T-helper 17 cell (primary cell): ENCODE results near the gene PNMT. TPM values are rescaled to one million over a fixed set of nuclear protein-coding genes. Genes with fewer than 3 reads are reported as not detected.

ENCODE experiments used
- ATAC-seq: fragments of 150-1000 bp; cut with Tn5 transposase; 2 replicates; pipeline ENCODE4 v1.10.0; 2021; ENCODE audit warnings: mild to moderate bottlenecking, moderate library complexity
- DNase-seq, 3 donors: peaks; one replicate each; pipeline versions ENCODE4 v3.0.0 to v3.0.0-alpha.2; 2020 to 2021
- H3K9me3 ChIP-seq: one replicate; pipeline ENCODE4 v1.7.0; 2013; ENCODE audit warnings: low read length, mild to moderate bottlenecking; ENCODE audit not compliant: control insufficient read depth, poor library complexity, severe bottlenecking
- H3K27ac Mint-ChIP-seq: one replicate; pipeline ENCODE4 v1.8.0; 2022; ENCODE audit warnings: mild to moderate bottlenecking, moderate library complexity, mixed read lengths
- H3K27me3 Mint-ChIP-seq: one replicate; pipeline ENCODE4 v1.8.0; 2022; ENCODE audit warnings: mixed read lengths
- H3K36me3 Mint-ChIP-seq: one replicate; pipeline ENCODE4 v1.8.0; 2022; ENCODE audit warnings: low read depth, mixed read lengths
- H3K4me1 Mint-ChIP-seq: one replicate; pipeline ENCODE4 v1.8.0; 2022; ENCODE audit warnings: mild to moderate bottlenecking, mixed read lengths
- H3K4me3 Mint-ChIP-seq: one replicate; pipeline ENCODE4 v1.8.0; 2022; ENCODE audit warnings: mild to moderate bottlenecking, moderate library complexity, mixed read lengths
- total RNA-seq, 4 donors: library from RNA in 2 of 4; stranded (reverse) in 2 of 4; gene quantifications; one replicate each; pipeline ENCODE4 v1.2.3 and lab custom pipeline; 2022 to 2026

Gene PNMT
- total RNA-seq, 2 donors from 2014 or later = not detected

DNA sequence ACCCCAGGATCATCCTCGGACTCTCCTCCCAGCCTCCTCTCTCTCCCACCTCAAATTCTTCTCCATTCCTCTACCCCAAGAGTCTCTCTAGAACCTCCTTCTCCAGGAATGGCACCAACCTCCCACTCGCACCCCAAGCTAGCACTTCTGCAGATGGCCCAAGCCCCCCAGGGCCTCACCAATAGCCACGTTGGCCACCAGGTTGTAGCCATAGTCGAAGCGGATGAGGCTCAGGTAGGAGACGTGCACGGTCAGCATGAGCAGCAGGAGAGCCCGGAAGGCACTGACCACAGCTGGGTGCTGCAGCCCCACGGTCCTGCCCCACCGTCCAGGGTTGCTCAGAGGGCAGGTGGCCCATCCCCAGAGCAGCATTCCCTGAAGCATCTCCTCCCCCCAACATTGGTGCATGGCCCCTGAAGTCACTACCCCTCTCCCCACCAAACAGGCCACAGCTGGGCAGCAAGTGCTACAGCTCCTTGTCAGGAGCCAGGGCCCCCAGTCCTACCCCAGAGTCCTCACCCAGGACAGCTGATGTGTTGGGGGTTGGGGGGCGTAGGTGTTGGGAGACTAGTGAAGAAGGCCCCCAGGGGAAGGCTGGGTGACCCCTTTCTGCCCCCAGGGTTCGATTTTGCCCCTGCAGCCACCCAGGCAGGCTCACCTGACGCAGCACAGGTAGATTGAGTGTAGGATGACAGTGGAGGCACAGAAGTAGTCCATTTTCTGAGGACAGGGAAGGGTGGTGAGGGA is 5.3 kb downstream of the PNMT start:
- DNase-seq (no peak), ATAC-seq (no peak)
- Mint-ChIP-seq H3K4me1 (peaks cover 21% of the 10 kb centered on the region), H3K27me3 (peaks cover 11% of the 10 kb centered on the region), H3K36me3 (peaks cover 2% of the 10 kb centered on the region), H3K27ac (no peak overlapping the region), H3K4me3 (no peak overlapping the region)
- no peaks in the 10 kb centered on the region for H3K9me3 ChIP-seq

GRCh38 chr17:39674179-39674578 is 5.9 kb downstream of the PNMT start:
- peaks cover 21% of the 10 kb centered on the region for H3K4me1 Mint-ChIP-seq
- no peak overlapping the region for H3K27ac Mint-ChIP-seq
- no peak for DNase-seq
- H3K36me3 Mint-ChIP-seq = no peaks in the 10 kb centered on the region
- no peaks in the 10 kb centered on the region for H3K9me3 ChIP-seq
- no peak for ATAC-seq
- H3K4me3 Mint-ChIP-seq = no peak overlapping the region
- H3K27me3 Mint-ChIP-seq = peaks cover 8% of the 10 kb centered on the region

DNA sequence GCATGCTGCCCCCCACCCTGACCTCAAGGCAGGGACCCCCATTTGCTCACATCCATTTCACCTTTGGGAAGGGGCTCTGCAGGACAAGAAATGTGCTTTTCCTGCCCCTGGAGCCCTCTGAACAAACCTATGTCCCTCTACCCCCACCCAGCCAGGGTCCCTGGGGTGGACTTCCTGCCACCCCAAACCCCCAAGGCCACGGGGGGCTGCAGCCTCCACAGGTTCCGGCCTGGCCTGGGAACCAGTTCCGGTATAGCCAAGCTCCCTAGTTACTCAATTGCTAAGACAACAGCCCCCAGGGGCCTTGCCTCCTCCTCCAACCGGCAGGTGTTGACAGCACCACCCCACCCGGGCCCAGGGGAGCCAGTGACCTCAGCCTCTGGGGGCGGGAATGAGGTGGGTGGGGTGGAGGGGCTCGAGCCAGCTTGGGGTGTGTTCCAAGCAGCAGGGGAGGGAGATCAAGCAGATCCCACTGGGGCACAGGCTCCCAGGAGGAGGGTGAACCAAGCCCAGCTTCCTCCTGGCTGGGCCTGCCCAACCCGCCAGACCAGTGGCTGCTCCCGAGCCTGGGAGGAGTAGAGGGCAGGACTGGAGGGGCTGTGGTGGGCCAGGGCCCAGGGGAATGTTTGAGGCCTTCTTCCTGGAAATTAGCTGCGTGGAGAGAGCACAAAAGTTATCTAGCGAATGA is 6.6 kb downstream of the PNMT start:
- no peak for ATAC-seq
- no peak for DNase-seq
- Mint-ChIP-seq H3K4me3 (no peak overlapping the region), H3K27ac (no peak overlapping the region), H3K27me3 (peaks cover 8% of the 10 kb centered on the region), H3K36me3 (no peaks in the 10 kb centered on the region), H3K4me1 (peaks cover 28% of the 10 kb centered on the region)
- H3K9me3 ChIP-seq = no peaks in the 10 kb centered on the region

GRCh38 chr17:39675390-39676082 is 7.3 kb downstream of the PNMT start:
- Mint-ChIP-seq H3K4me3 (peak overlapping the region; percentile 19), H3K27ac (peak overlapping the region; percentile 89), H3K27me3 (peaks cover 5% of the 10 kb centered on the region), H3K36me3 (no peaks in the 10 kb centered on the region), H3K4me1 (peaks cover 35% of the 10 kb centered on the region)
- ATAC-seq = no peak
- DNase-seq = no peak
- H3K9me3 ChIP-seq = no peaks in the 10 kb centered on the region

GRCh38 chr17:39676198-39676819 is 8.1 kb downstream of the PNMT start:
- H3K4me1 Mint-ChIP-seq = peaks cover 38% of the 10 kb centered on the region
- peak overlapping the region; percentile 89 for H3K27ac Mint-ChIP-seq
- DNase-seq (no peak), ATAC-seq (peak; percentile 75)
- H3K9me3 ChIP-seq = no peaks in the 10 kb centered on the region
- peaks cover 4% of the 10 kb centered on the region for H3K27me3 Mint-ChIP-seq
- H3K4me3 Mint-ChIP-seq = peak overlapping the region; percentile 56
- no peaks in the 10 kb centered on the region for H3K36me3 Mint-ChIP-seq

- ATAC-seq (no peak), DNase-seq (no peak)
- H3K4me1 Mint-ChIP-seq = peaks cover 35% of the 10 kb centered on the region
- no peaks in the 10 kb centered on the region for H3K9me3 ChIP-seq
- peaks cover under 1% of the 10 kb centered on the region for H3K27me3 Mint-ChIP-seq
- H3K4me3 Mint-ChIP-seq = no peak overlapping the region
- H3K27ac Mint-ChIP-seq = peak overlapping the region; percentile 98
- H3K36me3 Mint-ChIP-seq = no peaks in the 10 kb centered on the region
Observed at GRCh38 chr17:39677072-39677471, 8.8 kb downstream of the PNMT start.

DNA sequence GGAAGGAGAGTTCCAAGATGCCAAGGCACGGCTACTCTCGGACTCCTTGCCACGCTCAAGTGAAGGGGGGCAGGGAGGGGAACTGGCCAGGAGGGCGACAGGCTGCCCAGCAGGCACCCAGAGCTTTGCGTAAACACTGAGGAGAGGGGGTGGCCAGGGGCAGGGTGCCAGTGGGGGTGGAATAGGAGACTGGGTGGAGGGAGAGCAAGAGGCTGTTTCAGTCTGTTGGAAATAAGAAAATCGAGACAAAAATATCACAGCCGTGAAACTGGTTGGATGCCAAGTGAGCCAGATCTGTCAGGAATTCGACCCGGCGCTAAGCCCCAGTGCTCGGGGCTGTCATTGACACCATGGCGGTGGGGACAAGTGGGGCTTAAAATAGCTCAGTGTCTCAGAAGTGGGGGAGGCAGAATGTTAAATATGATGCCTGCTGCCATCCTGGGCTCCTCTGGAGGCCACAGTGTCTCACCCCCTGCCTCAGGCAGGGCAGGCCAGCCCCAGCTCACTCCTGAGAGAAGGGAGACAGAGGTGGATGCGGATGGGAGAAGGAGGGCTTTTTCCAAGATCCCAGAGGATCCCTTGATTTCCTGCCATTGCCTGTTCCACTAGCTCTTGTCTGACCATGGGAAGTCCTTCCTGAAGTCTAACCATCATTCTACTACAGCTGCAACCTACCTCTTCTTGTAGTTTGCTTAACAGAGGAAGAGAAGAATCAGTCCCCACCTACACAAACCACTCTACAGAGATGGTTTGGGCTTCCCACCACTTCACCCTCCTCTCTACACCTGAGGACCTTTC is 9.5 kb downstream of the PNMT start:
- H3K9me3 ChIP-seq = no peaks in the 10 kb centered on the region
- H3K36me3 Mint-ChIP-seq = no peaks in the 10 kb centered on the region
- peaks cover 35% of the 10 kb centered on the region for H3K4me1 Mint-ChIP-seq
- DNase-seq (no peak), ATAC-seq (no peak)
- H3K4me3 Mint-ChIP-seq = no peak overlapping the region
- no peaks in the 10 kb centered on the region for H3K27me3 Mint-ChIP-seq
- peak overlapping the region; percentile 98 for H3K27ac Mint-ChIP-seq

- ATAC-seq = no peak
- Mint-ChIP-seq H3K4me3 (no peak overlapping the region), H3K27me3 (no peaks in the 10 kb centered on the region), H3K27ac (peak overlapping the region; percentile 98), H3K36me3 (peaks cover 4% of the 10 kb centered on the region), H3K4me1 (peaks cover 35% of the 10 kb centered on the region)
- H3K9me3 ChIP-seq = no peaks in the 10 kb centered on the region
- DNase-seq = no peak
Observed at GRCh38 chr17:39678340-39679116, 10.3 kb downstream of the PNMT start.

- Mint-ChIP-seq H3K4me3 (peak overlapping the region; percentile 73), H3K27me3 (no peaks in the 10 kb centered on the region), H3K27ac (peak overlapping the region; percentile 98), H3K4me1 (peaks cover 35% of the 10 kb centered on the region), H3K36me3 (peaks cover 9% of the 10 kb centered on the region)
- DNase-seq = no peak
- ATAC-seq = peak; percentile 84
- H3K9me3 ChIP-seq = no peaks in the 10 kb centered on the region
Observed at GRCh38 chr17:39679521-39680192, 11.4 kb downstream of the PNMT start.

- no peak overlapping the region for H3K27ac Mint-ChIP-seq
- ATAC-seq (no peak), DNase-seq (no peak)
- no peak overlapping the region for H3K4me3 Mint-ChIP-seq
- H3K27me3 Mint-ChIP-seq = no peaks in the 10 kb centered on the region
- H3K9me3 ChIP-seq = no peaks in the 10 kb centered on the region
- peaks cover 30% of the 10 kb centered on the region for H3K4me1 Mint-ChIP-seq
- peaks cover 12% of the 10 kb centered on the region for H3K36me3 Mint-ChIP-seq
Observed at GRCh38 chr17:39683295-39683939, 15.2 kb downstream of the PNMT start.

- Mint-ChIP-seq H3K27me3 (no peaks in the 10 kb centered on the region), H3K4me3 (no peak overlapping the region), H3K4me1 (peaks cover 26% of the 10 kb centered on the region), H3K36me3 (peaks cover 12% of the 10 kb centered on the region), H3K27ac (no peak overlapping the region)
- no peak for ATAC-seq
- DNase-seq = no peak
- H3K9me3 ChIP-seq = no peaks in the 10 kb centered on the region
Observed at GRCh38 chr17:39684369-39685192, 16.3 kb downstream of the PNMT start.
